GM12878 (cell line): Measurements from ENCODE around the gene DOLPP1. TPM values are rescaled to one million over a fixed set of nuclear protein-coding genes. Genes with fewer than 3 reads are reported as not detected.

ENCODE experiments used
- ATAC-seq: fragments of 200-7000 bp; cut with Tn5 transposase; 3 replicates; pipeline ENCODE4 v1.9.1; 2020; ENCODE audit warnings: mild to moderate bottlenecking, moderate library complexity
- BruUV-seq: library from RNA; stranded (reverse); fragments of 400-500 nt; replicated peaks from 2 replicates; lab custom pipeline; 2021; lab: Mats Ljungman, UMichigan
- CTCF ChIA-PET: fragments of 300-600 bp; sonication (Branson Sonifier 250); formaldehyde crosslinking; extraction: SDS; loops from one replicate; lab custom pipeline; 2021; ENCODE audit warnings: inconsistent platforms; lab: Yijun Ruan, JAX
- POLR2A ChIA-PET: fragments of 350-600 bp; formaldehyde crosslinking; extraction: SDS; loops from one replicate; lab custom pipeline; 2021; ENCODE audit warnings: inconsistent platforms; lab: Charles Lee
- RAD21 ChIA-PET: fragments of 300-600 bp; sonication (Branson Sonifier 250); formaldehyde crosslinking; loops from one replicate; lab custom pipeline; 2023; ENCODE audit warnings: antibody characterized with exemption; ENCODE audit not compliant: unreplicated experiment; lab: Charles Lee
- SMC1A ChIA-PET: fragments of 300-600 bp; sonication (Branson Sonifier 250); formaldehyde crosslinking; loops from one replicate; lab custom pipeline; 2023; ENCODE audit not compliant: unreplicated experiment, uncharacterized antibody; lab: Charles Lee
- DNase-seq: peaks from one replicate; pipeline ENCODE4 v3.0.0-alpha.2; 2011; ENCODE audit warnings: low read depth, low spot score
- FAIRE-seq: peaks from 3 replicates; lab custom pipeline; 2011; peaks lifted over from hg19 to GRCh38; lab: Jason Lieb, UNC
- H2AFZ ChIP-seq: 2 replicates; pipeline ENCODE4 v1.6.0; 2011; ENCODE audit warnings: low read depth, low read length, control low read depth; ENCODE audit not compliant: control insufficient read depth
- H3K27ac ChIP-seq: 2 replicates; pipeline ENCODE4 v1.5.1; 2011; ENCODE audit warnings: control low read depth; ENCODE audit not compliant: control insufficient read depth, insufficient read depth
- H3K27me3 ChIP-seq, 2 experiments: replicated peaks in 1 of 2; 2 replicates each; pipeline versions ENCODE4 v1.6.0 to v1.6.1; 2011; ENCODE audit warnings: low read length in 1 of 2; ENCODE audit not compliant: control insufficient read depth in 2 of 2, insufficient read depth in 2 of 2
- H3K36me3 ChIP-seq, 2 experiments: 2 replicates each; pipeline ENCODE4 v1.5.1; 2011; ENCODE audit warnings: low read length in 1 of 2; ENCODE audit not compliant: control insufficient read depth in 2 of 2, insufficient read depth in 2 of 2
- H3K4me1 ChIP-seq: 2 replicates; pipeline ENCODE4 v1.6.1; 2011; ENCODE audit warnings: mild to moderate bottlenecking, low read length, moderate library complexity, mixed read lengths; ENCODE audit not compliant: control insufficient read depth, insufficient read depth
- H3K4me2 ChIP-seq: 2 replicates; pipeline ENCODE4 v1.6.0; 2011; ENCODE audit warnings: control low read depth; ENCODE audit not compliant: control insufficient read depth, insufficient read depth
- H3K4me3 ChIP-seq: fragments of 200-600 bp; sonication (generic); 2 replicates; pipeline ENCODE4 v1.5.1; 2016
- H3K79me2 ChIP-seq: 2 replicates; pipeline ENCODE4 v1.6.0; 2011; ENCODE audit warnings: low read length; ENCODE audit not compliant: control insufficient read depth, insufficient read depth
- H3K9ac ChIP-seq: 2 replicates; pipeline ENCODE4 v1.8.0; 2011; ENCODE audit warnings: low read length, control low read depth, mixed read lengths; ENCODE audit not compliant: control insufficient read depth, insufficient read depth
- H3K9me3 ChIP-seq: replicated peaks from 3 replicates; pipeline ENCODE4 v1.5.1; 2011; ENCODE audit warnings: mild to moderate bottlenecking, low read length; ENCODE audit not compliant: control insufficient read depth, insufficient read depth
- H4K20me1 ChIP-seq: 2 replicates; pipeline ENCODE4 v1.6.0; 2011; ENCODE audit not compliant: control insufficient read depth, insufficient read depth
- BACH1 ChIP-seq: fragments of 450-650 bp; IDR thresholded peaks from 2 replicates; pipeline ENCODE4 v1.6.1; 2017; ENCODE audit warnings: mild to moderate bottlenecking, borderline replicate concordance
- EP300 ChIP-seq, 2 experiments: fragments of 150-350 bp in 1 of 2; IDR thresholded peaks; 2 replicates each; pipeline ENCODE4 v1.6.1; 2011 to 2012; ENCODE audit warnings: low read depth in 2 of 2, low read length in 2 of 2, borderline replicate concordance in 1 of 2, improper control_type of control experiment in 1 of 2, inconsistent platforms in 1 of 2; ENCODE audit not compliant: control insufficient read depth in 1 of 2
- FOS ChIP-seq: IDR thresholded peaks from 3 replicates; pipeline ENCODE4 v1.6.1; 2011; ENCODE audit warnings: borderline replicate concordance; ENCODE audit not compliant: insufficient read length; ENCODE audit errors: extremely low read depth
- FOXM1 ChIP-seq: IDR thresholded peaks from 2 replicates; pipeline ENCODE4 v1.6.1; 2012; ENCODE audit warnings: low read depth, mild to moderate bottlenecking, inconsistent platforms, low read length, moderate library complexity
- KAT2A ChIP-seq: conservative IDR thresholded peaks from 2 replicates; pipeline ENCODE4 v1.6.1; 2011; ENCODE audit warnings: low read depth, low read length; ENCODE audit not compliant: control insufficient read depth
- KDM1A ChIP-seq: fragments of 200-600 bp; sonication (generic); IDR thresholded peaks from 2 replicates; pipeline ENCODE4 v1.6.1; 2016; ENCODE audit warnings: borderline replicate concordance
- LARP7 ChIP-seq: fragments of 450-650 bp; IDR thresholded peaks from 2 replicates; pipeline ENCODE4 v1.6.1; 2017; ENCODE audit warnings: mild to moderate bottlenecking
- MTA2 ChIP-seq: fragments of 450-650 bp; IDR thresholded peaks from 2 replicates; pipeline ENCODE4 v1.6.1; 2016; ENCODE audit warnings: low read depth, mild to moderate bottlenecking, moderate library complexity
- MXI1 ChIP-seq: fragments of 150-350 bp; IDR thresholded peaks from 2 replicates; pipeline ENCODE4 v1.6.1; 2011; ENCODE audit warnings: low read depth, mild to moderate bottlenecking, inconsistent platforms, low read length, improper control_type of control experiment
- NFXL1 ChIP-seq: fragments of 450-650 bp; IDR thresholded peaks from 2 replicates; pipeline ENCODE4 v1.6.1; 2017; ENCODE audit warnings: antibody characterized with exemption, mild to moderate bottlenecking, borderline replicate concordance
- PAX5 ChIP-seq: IDR thresholded peaks from 2 replicates; pipeline ENCODE4 v1.6.1; 2011; ENCODE audit warnings: low read depth, low read length, borderline replicate concordance
- RCOR1 ChIP-seq: conservative IDR thresholded peaks from 2 replicates; pipeline ENCODE4 v1.6.1; 2012; ENCODE audit warnings: low read depth, low read length, improper control_type of control experiment
- RUNX3 ChIP-seq: IDR thresholded peaks from 2 replicates; pipeline ENCODE4 v1.6.1; 2012; ENCODE audit warnings: low read length, inconsistent platforms
- SMAD5 ChIP-seq: IDR thresholded peaks from 2 replicates; pipeline ENCODE4 v1.6.1; 2016; ENCODE audit warnings: antibody characterized with exemption, low read depth
- TCF12 ChIP-seq: IDR thresholded peaks from 2 replicates; pipeline ENCODE4 v1.6.1; 2011; ENCODE audit warnings: low read depth, mild to moderate bottlenecking, low read length
- YY1 ChIP-seq: IDR thresholded peaks from 2 replicates; pipeline ENCODE4 v1.6.1; 2011; ENCODE audit warnings: low read depth, mild to moderate bottlenecking, low read length
- ZBTB11 ChIP-seq: fragments of 450-650 bp; formaldehyde crosslinking; IDR thresholded peaks from 2 replicates; pipeline ENCODE4 v1.5.0; 2022; ENCODE audit warnings: mild to moderate bottlenecking, missing genetic modification characterization
- ZNF622 ChIP-seq: fragments of 450-650 bp; IDR thresholded peaks from 2 replicates; pipeline ENCODE4 v1.6.1; 2017; ENCODE audit warnings: mild to moderate bottlenecking, inconsistent platforms
- WGBS: methylation state at CpG from one replicate; pipeline ENCODE4 v1.1.6; 2016; ENCODE audit warnings: low lambda C conversion rate; ENCODE audit not compliant: insufficient replicate concordance, insufficient coverage; ENCODE audit errors: missing lambda C conversion rate; 5-methylcytosine and 5-hydroxymethylcytosine counted together
- in situ Hi-C: fragments of 300-500 bp; cut with MboI; formaldehyde crosslinking; loops from 9 replicates; pipeline ENCODE4 v1.14.3; 2018; ENCODE audit warnings: mixed read lengths
- intact Hi-C: fragments of 100-400 bp; cut with micrococcal nuclease; formaldehyde crosslinking; loops from one replicate; pipeline ENCODE4 v1.14.2; 2022; ENCODE audit not compliant: unreplicated experiment
- polyA plus RNA-seq, 11 experiments: library from polyadenylated mRNA; depleted of rRNA in 4 of 11; unstranded in 6 of 11; stranded (reverse) in 5 of 11; fragments of >200 nt; fragmentation: Nextera tagmentation in 4 of 11; fragmentation: Illumina TruSeq in 1 of 11; extraction: Ambion mirVana in 4 of 11; extraction: Trizol in 1 of 11; gene quantifications; 1 replicate in 1 of 11; 2 replicates in 10 of 11; pipeline versions ENCODE4 v1.2.1 to v1.2.3, GENCODE V29; 2011 to 2016; ENCODE audit warnings: inconsistent platforms in 2 of 11, missing spikeins in 2 of 11, low read depth in 1 of 11
- total RNA-seq, 4 experiments: library from RNA; depleted of rRNA in 3 of 4; stranded (reverse); fragments of >200 nt in 3 of 4; fragmentation: Illumina TruSeq in 1 of 4; extraction: Trizol in 1 of 4; gene quantifications; 2 replicates each; pipeline versions ENCODE4 v1.2.1 to v1.2.3, GENCODE V29; 2013 to 2021
- TF ChIP-seq, protein P1 (sequence below): fragments of 450-650 bp; IDR thresholded peaks from 2 replicates; pipeline ENCODE4 v1.6.1; 2017; ENCODE audit warnings: mild to moderate bottlenecking, low read depth, inconsistent platforms; ENCODE audit not compliant: poor library complexity, severe bottlenecking

DOLPP1 gene
- total and polyA plus RNA-seq, 10 of the 15 experiments (the other 5 are each of a cell fraction or from before 2014, with no cell fraction given), result 0.76 to 19.9 (median 13.4) TPM

DNA sequence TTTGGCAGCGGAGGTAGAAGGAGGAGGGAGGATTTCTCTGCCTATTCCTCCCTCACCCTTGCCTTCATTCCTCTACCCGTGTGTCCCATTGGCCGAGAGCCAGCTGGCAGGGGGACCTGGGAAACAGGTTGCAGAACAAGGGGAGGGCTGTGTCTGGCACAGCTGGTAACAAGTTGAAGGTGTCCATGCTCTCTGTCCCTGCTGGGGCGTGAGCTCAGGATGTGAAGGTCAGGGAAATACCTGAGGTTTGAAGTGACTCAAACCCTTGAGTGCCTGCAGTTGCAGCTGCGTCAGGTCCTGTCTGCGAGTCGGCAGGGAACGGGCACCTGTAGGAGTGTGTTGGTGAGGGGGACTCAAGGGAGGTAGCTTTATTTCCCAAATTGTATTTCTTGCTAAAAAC, 28.3 kb upstream of the DOLPP1 start:
- no peak overlapping the region for H3K27ac ChIP-seq
- in situ Hi-C loops, result no loop called here
- no peaks in the 10 kb centered on the region for H3K4me1 ChIP-seq
- H3K4me3 ChIP-seq, result no peak overlapping the region
- BruUV-seq, result no TSS peak
- FAIRE-seq, result no peak
- 87% methylated on average over 8 of the region's 8 CpGs for WGBS
- H3K27me3 ChIP-seq, result no peaks in the 10 kb centered on the region
- POLR2A ChIA-PET, result no interaction called here
- H4K20me1 ChIP-seq, result no peaks in the 10 kb centered on the region
- H3K9me3 ChIP-seq, result no peaks in the 10 kb centered on the region
- TF ChIP-seq ZNF622 (no peak), FOS (no peak), RUNX3 (no peak), EP300 (IDR thresholded peaks at IDR 0.05; ENCODE audit: borderline replicate concordance in 1 of 2, control insufficient read depth in 1 of 2, low read depth in 2 of 2, low read length in 2 of 2) (no peak), RCOR1 (no peak), MXI1 (no peak), MTA2 (no peak), KDM1A (no peak), ZBTB11 (no peak), LARP7 (no peak), FOXM1 (no peak), NFXL1 (no peak), KAT2A (no peak), BACH1 (no peak), SMAD5 (no peak), YY1 (no peak), PAX5 (no peak), TCF12 (no peak)
- TF ChIP-seq, protein P1, sequence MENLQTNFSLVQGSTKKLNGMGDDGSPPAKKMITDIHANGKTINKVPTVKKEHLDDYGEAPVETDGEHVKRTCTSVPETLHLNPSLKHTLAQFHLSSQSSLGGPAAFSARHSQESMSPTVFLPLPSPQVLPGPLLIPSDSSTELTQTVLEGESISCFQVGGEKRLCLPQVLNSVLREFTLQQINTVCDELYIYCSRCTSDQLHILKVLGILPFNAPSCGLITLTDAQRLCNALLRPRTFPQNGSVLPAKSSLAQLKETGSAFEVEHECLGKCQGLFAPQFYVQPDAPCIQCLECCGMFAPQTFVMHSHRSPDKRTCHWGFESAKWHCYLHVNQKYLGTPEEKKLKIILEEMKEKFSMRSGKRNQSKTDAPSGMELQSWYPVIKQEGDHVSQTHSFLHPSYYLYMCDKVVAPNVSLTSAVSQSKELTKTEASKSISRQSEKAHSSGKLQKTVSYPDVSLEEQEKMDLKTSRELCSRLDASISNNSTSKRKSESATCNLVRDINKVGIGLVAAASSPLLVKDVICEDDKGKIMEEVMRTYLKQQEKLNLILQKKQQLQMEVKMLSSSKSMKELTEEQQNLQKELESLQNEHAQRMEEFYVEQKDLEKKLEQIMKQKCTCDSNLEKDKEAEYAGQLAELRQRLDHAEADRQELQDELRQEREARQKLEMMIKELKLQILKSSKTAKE, result no peak
- TF ChIP-seq, all 136 proteins: peak for 0
- ATAC-seq (no peak), DNase-seq (no peak)
- H3K79me2 ChIP-seq, result no peaks in the 10 kb centered on the region
- ChIA-PET SMC1A (no interaction called here), RAD21 (no interaction called here), CTCF (no interaction called here)
- no peak overlapping the region for H3K9ac ChIP-seq
- peaks cover 11 to 17% of the 10 kb centered on the region in 2 experiments for H3K36me3 ChIP-seq
- intact Hi-C loops, result no loop called here
- H3K4me2 ChIP-seq, result no peak overlapping the region
- H2AFZ ChIP-seq, result no peak overlapping the region
